RWPE2 (cell line): Measurements from ENCODE around the gene IMPG1.

Experiments
- ATAC-seq: fragments of 200-7000 bp; cut with Tn5 transposase; 3 replicates; pipeline ENCODE4 v1.9.1; 2021; ENCODE audit warnings: low read depth
- DNase-seq: peaks from one replicate; pipeline ENCODE4 v3.0.0-alpha.2; 2020; ENCODE audit warnings: low spot score
- H3K27ac ChIP-seq: fragments of 450-650 bp; 2 replicates; pipeline ENCODE4 v1.5.1; 2017; ENCODE audit warnings: mild to moderate bottlenecking; ENCODE audit not compliant: poor library complexity, severe bottlenecking
- H3K27me3 ChIP-seq: fragments of 250-450 bp; sonication (Bioruptor Pico); 2 replicates; pipeline ENCODE4 v1.5.1; 2021; ENCODE audit warnings: mild to moderate bottlenecking, moderate library complexity; ENCODE audit not compliant: insufficient read depth, poor library complexity, severe bottlenecking
- H3K36me3 ChIP-seq: fragments of 250-450 bp; sonication (Bioruptor Pico); 2 replicates; pipeline ENCODE4 v1.5.1; 2020; ENCODE audit warnings: low read depth, mild to moderate bottlenecking, moderate library complexity
- H3K4me1 ChIP-seq: fragments of 250-450 bp; sonication (Bioruptor Pico); 2 replicates; pipeline ENCODE4 v1.5.1; 2021; ENCODE audit warnings: mild to moderate bottlenecking, moderate library complexity; ENCODE audit not compliant: insufficient read depth, poor library complexity, severe bottlenecking
- H3K4me3 ChIP-seq: fragments of 250-450 bp; sonication (Bioruptor Pico); 2 replicates; pipeline ENCODE4 v1.5.1; 2021; ENCODE audit warnings: mild to moderate bottlenecking, moderate library complexity; ENCODE audit not compliant: severe bottlenecking
- H3K9me3 ChIP-seq: fragments of 250-450 bp; sonication (Bioruptor Pico); 2 replicates; pipeline ENCODE4 v1.5.1; 2021; ENCODE audit warnings: mild to moderate bottlenecking, moderate library complexity; ENCODE audit not compliant: severe bottlenecking
- CTCF ChIP-seq: fragments of 450-650 bp; IDR thresholded peaks from one replicate; pipeline ENCODE4 v1.5.1; 2017; ENCODE audit warnings: mild to moderate bottlenecking, moderate library complexity; ENCODE audit not compliant: poor library complexity, severe bottlenecking

The IMPG1 gene

GRCh38 chr6:76004202-76004601, 68.3 kb downstream of the IMPG1 start:
- no peaks in the 10 kb centered on the region for H3K4me1 ChIP-seq
- H3K27ac ChIP-seq: no peak overlapping the region
- DNase-seq: no peak
- ATAC-seq: no peak
- no peaks in the 10 kb centered on the region for H3K9me3 ChIP-seq
- no peak for TF ChIP-seq CTCF
- no peaks in the 10 kb centered on the region for H3K36me3 ChIP-seq
- no peaks in the 10 kb centered on the region for H3K27me3 ChIP-seq
- H3K4me3 ChIP-seq: no peak overlapping the region

- H3K9me3 ChIP-seq: no peaks in the 10 kb centered on the region
- H3K27me3 ChIP-seq: no peaks in the 10 kb centered on the region
- TF ChIP-seq CTCF: no peak
- no peak overlapping the region for H3K27ac ChIP-seq
- DNase-seq (no peak), ATAC-seq (no peak)
- H3K36me3 ChIP-seq: no peaks in the 10 kb centered on the region
- H3K4me1 ChIP-seq: no peaks in the 10 kb centered on the region
- H3K4me3 ChIP-seq: no peak overlapping the region
These were observed 68.8 kb downstream of the IMPG1 start for GRCh38 chr6:76003686-76004085.

GRCh38 chr6:76003113-76003512, 69.3 kb downstream of the IMPG1 start:
- no peak for DNase-seq
- TF ChIP-seq CTCF: no peak
- no peak overlapping the region for H3K27ac ChIP-seq
- no peak for ATAC-seq
- H3K36me3 ChIP-seq: no peaks in the 10 kb centered on the region
- H3K27me3 ChIP-seq: no peaks in the 10 kb centered on the region
- no peak overlapping the region for H3K4me3 ChIP-seq
- H3K4me1 ChIP-seq: no peaks in the 10 kb centered on the region
- H3K9me3 ChIP-seq: no peaks in the 10 kb centered on the region

- ATAC-seq (no peak), DNase-seq (no peak)
- Histone ChIP-seq H3K36me3 (no peaks in the 10 kb centered on the region), H3K4me3 (no peak overlapping the region), H3K27me3 (no peaks in the 10 kb centered on the region), H3K27ac (no peak overlapping the region), H3K4me1 (no peaks in the 10 kb centered on the region), H3K9me3 (no peaks in the 10 kb centered on the region)
- no peak for TF ChIP-seq CTCF
These were observed 71.8 kb downstream of the IMPG1 start for GRCh38 chr6:76000629-76001028.

- TF ChIP-seq CTCF: no peak
- Histone ChIP-seq H3K4me1 (no peaks in the 10 kb centered on the region), H3K36me3 (no peaks in the 10 kb centered on the region), H3K4me3 (no peak overlapping the region), H3K9me3 (no peaks in the 10 kb centered on the region), H3K27me3 (no peaks in the 10 kb centered on the region), H3K27ac (no peak overlapping the region)
- no peak for DNase-seq
- no peak for ATAC-seq
These were observed 74.8 kb downstream of the IMPG1 start for GRCh38 chr6:75997696-75998095.
